K562 treated with DMSO at 1 percent for 24 hours (cell line): ENCODE results near the gene LDAF1. TPM values are rescaled to one million over a fixed set of nuclear protein-coding genes. Genes with fewer than 3 reads are reported as not detected.

Experiments used
- total RNA-seq: library from RNA; unstranded; fragments of 300-600 nt; gene quantifications from 2 replicates; pipeline ENCODE4 v1.2.3, GENCODE V29; 2022; ENCODE audit warnings: low read depth; ENCODE audit not compliant: insufficient read depth

The LDAF1 gene
- 19.2 and 21.1 TPM in 2 replicates for total RNA-seq

DNA sequence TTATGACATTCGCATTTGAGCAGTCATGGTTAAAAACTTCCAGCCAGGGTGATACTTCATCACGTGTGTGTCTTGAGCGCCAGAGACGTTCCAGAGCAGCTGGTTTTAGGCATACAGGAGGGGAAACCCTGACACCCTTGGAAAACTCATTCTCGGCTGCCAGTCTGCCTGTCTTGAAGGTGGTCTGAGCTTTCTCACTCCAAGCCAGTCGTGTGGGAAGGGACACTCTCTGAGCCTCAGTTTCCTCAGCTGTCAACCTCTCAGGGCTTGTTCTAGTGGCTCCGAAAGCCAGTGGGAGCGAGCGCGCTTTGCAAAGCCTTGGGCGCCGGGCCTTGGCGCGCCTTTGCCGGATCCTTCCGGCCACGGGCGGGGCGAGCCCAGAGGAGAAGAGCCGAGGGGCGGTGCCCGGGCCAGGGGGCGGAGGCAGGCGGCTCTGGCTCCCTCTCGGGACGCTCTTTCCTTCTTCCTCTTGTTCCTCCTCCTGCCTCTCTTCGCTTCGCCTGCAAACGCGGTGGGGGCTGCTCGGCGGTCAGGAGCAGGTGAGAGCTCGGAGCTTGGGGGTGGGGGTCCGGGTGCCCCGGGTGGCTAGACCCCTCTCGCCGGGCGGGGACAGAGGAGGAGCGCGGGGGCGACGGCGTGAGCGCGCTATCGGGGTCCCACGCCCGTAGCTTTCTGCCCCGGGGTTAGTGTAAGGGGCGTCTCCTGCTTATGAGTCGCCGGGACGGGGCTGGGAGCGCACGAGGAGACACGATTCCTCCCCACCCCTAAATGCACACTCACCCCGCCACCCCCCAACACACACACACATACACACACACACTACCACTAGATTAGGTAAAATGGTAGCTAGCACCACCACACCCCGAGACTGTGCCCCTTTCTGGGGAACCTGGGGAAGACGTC lies at the start of gene LDAF1:
LDAF1 (plus strand) TSS at position 467 of the 903 bp plus-strand sequence. CDS start 2,509 bp downstream, outside the sequence.

GRCh38 chr16:21150375-21151001 lies 8.0 kb upstream of the LDAF1 start, which contains the start of gene DNAH3:
Gene DNAH3 (minus strand): TSS chr16:21150846. CDS start chr16:21150319, 527 bp downstream.

GRCh38 chr16:21211486-21211885 lies 53.0 kb downstream of the LDAF1 start, which contains the start of gene ZP2:
Gene ZP2 (minus strand): TSS chr16:21211574. CDS start chr16:21211547, 27 bp downstream.

Other genes with a start within 250 kb of the LDAF1 start
- gene DNAH3, start 7.8 kb upstream of the LDAF1 start, total RNA-seq, result 0.34 and 0.57 TPM in 2 replicates
- not detected in 2 replicates for gene ZP2, start 52.9 kb downstream of the LDAF1 start, total RNA-seq
- not detected in 2 replicates for gene ANKS4B, start 75.0 kb downstream of the LDAF1 start, total RNA-seq
- 2.2 and 2.5 TPM in 2 replicates for gene CRYM, start 119.6 kb downstream of the LDAF1 start, total RNA-seq